ENCODE data around the gene GTF2H2C_2.
"Not testable (repeated sequence)": the region's sequence is repeated elsewhere in the genome, so short reads cannot be mapped to it uniquely, and the experiment has no call there.

GTF2H2C_2 gene

GRCh38 chr5:70415117-70415516 lies at the start of gene GTF2H2C_2:
Gene GTF2H2C_2, plus strand, starts transcription at chr5:70415368.
- not testable (repeated sequence) for H3K4me1 ChIP-seq; H3K4me2 ChIP-seq (ENCODE audit: low read length); H3K27me3 ChIP-seq (ENCODE audit: control insufficient read depth, insufficient read depth, low read length); H3K9me3 ChIP-seq (ENCODE audit: control insufficient read depth, low read length); H3K4me3 ChIP-seq (ENCODE audit: low read depth, low read length); H3K9ac ChIP-seq; H2AFZ ChIP-seq; H3K27ac ChIP-seq; H3K36me3 ChIP-seq (ENCODE audit: control insufficient read depth, insufficient read depth, low read length); H3K79me2 ChIP-seq

- H3K4me2 ChIP-seq (ENCODE audit: low read length); H3K79me2 ChIP-seq; H2AFZ ChIP-seq; H3K9ac ChIP-seq; H3K36me3 ChIP-seq (ENCODE audit: control insufficient read depth, insufficient read depth, low read length); H3K27ac ChIP-seq; H3K4me1 ChIP-seq; H3K9me3 ChIP-seq (ENCODE audit: control insufficient read depth, low read length); H3K27me3 ChIP-seq (ENCODE audit: control insufficient read depth, insufficient read depth, low read length): not testable (repeated sequence)
- H3K4me3 ChIP-seq (ENCODE audit: low read depth, low read length): peak overlapping the region; percentile 54
Measured at GRCh38 chr5:70400984-70401686, 14.0 kb upstream of the GTF2H2C_2 start.

GRCh38 chr5:70421322-70421721 lies 6.2 kb downstream of the GTF2H2C_2 start:
- H3K9ac ChIP-seq; H3K36me3 ChIP-seq (ENCODE audit: control insufficient read depth, insufficient read depth, low read length); H2AFZ ChIP-seq; H3K79me2 ChIP-seq; H3K27me3 ChIP-seq (ENCODE audit: control insufficient read depth, insufficient read depth, low read length); H3K4me2 ChIP-seq (ENCODE audit: low read length); H3K4me1 ChIP-seq; H3K9me3 ChIP-seq (ENCODE audit: control insufficient read depth, low read length); H3K27ac ChIP-seq; H3K4me3 ChIP-seq (ENCODE audit: low read depth, low read length): not testable (repeated sequence)

DNA sequence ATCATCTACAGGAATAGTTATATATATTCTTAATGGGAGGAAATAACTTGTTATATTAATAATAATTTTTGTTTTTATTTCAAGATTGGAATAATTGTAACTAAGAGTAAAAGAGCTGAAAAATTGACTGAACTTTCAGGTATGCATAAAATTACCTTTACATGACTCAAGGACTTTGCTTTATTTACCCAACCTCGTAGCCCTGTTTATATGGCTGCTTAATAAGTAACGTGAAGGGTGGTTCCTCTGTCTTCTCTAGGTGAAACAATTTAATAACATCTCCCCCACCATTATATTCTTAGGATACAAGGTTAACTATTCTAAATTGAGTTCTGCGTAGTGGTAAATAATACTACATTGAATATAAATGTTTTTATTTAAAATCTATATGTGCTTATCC lies 8.0 kb downstream of the GTF2H2C_2 start:
- H3K4me3 ChIP-seq (ENCODE audit: low read depth, low read length); H3K27ac ChIP-seq; H3K9ac ChIP-seq; H2AFZ ChIP-seq; H3K36me3 ChIP-seq (ENCODE audit: control insufficient read depth, insufficient read depth, low read length); H3K4me2 ChIP-seq (ENCODE audit: low read length); H3K4me1 ChIP-seq; H3K79me2 ChIP-seq; H3K27me3 ChIP-seq (ENCODE audit: control insufficient read depth, insufficient read depth, low read length); H3K9me3 ChIP-seq (ENCODE audit: control insufficient read depth, low read length): not testable (repeated sequence)

DNA sequence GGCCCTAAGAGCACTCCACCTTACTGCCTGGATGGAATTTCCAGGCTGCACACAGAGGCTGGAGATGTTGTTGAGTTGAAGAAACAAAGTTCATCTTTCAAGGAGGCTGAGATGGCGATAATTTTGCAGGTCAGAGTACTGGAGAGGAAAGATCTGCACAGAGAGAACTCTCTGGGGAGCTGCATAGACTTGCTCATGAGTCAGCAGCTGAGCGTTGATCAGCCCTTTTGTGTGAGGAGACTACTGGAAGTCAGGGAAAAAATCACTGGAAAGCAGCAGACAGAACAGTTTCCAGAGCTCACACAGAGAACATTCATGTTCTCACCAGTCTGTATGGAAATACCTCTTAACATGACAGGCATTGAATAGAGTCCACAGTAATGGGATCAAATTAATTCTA lies 23.4 kb downstream of the GTF2H2C_2 start:
- H2AFZ ChIP-seq; H3K9ac ChIP-seq; H3K36me3 ChIP-seq (ENCODE audit: control insufficient read depth, insufficient read depth, low read length); H3K4me2 ChIP-seq (ENCODE audit: low read length); H3K27ac ChIP-seq; H3K4me3 ChIP-seq (ENCODE audit: low read depth, low read length); H3K27me3 ChIP-seq (ENCODE audit: control insufficient read depth, insufficient read depth, low read length); H3K79me2 ChIP-seq; H3K4me1 ChIP-seq; H3K9me3 ChIP-seq (ENCODE audit: control insufficient read depth, low read length): not testable (repeated sequence)

- not testable (repeated sequence) for H3K4me1 ChIP-seq; H3K4me2 ChIP-seq (ENCODE audit: low read length); H3K36me3 ChIP-seq (ENCODE audit: control insufficient read depth, insufficient read depth, low read length); H3K27me3 ChIP-seq (ENCODE audit: control insufficient read depth, insufficient read depth, low read length); H3K79me2 ChIP-seq; H3K27ac ChIP-seq; H3K4me3 ChIP-seq (ENCODE audit: low read depth, low read length); H3K9ac ChIP-seq; H3K9me3 ChIP-seq (ENCODE audit: control insufficient read depth, low read length); H2AFZ ChIP-seq
Measured at GRCh38 chr5:70449565-70449964, 34.4 kb downstream of the GTF2H2C_2 start.

DNA sequence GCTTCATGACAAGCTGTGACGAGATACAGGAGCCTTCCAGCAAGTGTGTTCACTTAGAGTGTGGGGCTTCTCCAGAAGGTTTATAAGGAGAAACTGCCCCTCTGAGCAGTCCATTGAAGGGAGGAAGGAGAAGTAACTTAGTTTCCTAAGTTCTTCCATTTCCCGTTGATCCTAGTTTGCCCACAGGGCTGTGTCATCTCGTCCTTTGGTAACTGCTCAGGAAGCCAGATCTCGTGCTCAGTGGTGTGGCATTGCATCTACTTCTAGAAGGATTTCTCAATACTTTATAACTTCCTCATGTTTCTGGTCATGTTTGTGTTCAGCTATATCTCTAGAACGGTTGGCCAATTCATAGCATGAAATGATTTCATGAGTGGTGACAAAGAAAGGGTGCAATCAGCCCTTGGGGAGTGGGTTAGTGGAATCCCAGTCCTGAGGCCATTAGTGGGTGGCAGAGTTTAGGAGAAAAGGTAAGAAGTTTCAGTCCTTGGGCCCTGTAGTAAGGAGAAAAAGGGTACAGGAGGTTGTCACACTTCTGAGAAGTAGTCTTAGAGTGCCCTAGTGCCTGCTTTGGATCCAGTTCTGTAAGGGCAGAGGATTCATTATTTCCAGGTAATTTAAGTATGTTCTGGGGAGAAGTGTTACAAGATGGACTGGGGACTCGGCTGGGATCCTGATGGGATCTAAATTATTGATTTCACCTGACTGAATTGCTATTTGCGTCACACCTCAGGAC lies 36.2 kb downstream of the GTF2H2C_2 start:
- H3K4me3 ChIP-seq (ENCODE audit: low read depth, low read length); H3K36me3 ChIP-seq (ENCODE audit: control insufficient read depth, insufficient read depth, low read length); H2AFZ ChIP-seq; H3K4me2 ChIP-seq (ENCODE audit: low read length); H3K4me1 ChIP-seq; H3K79me2 ChIP-seq; H3K27ac ChIP-seq; H3K9ac ChIP-seq; H3K27me3 ChIP-seq (ENCODE audit: control insufficient read depth, insufficient read depth, low read length); H3K9me3 ChIP-seq (ENCODE audit: control insufficient read depth, low read length): not testable (repeated sequence)

DNA sequence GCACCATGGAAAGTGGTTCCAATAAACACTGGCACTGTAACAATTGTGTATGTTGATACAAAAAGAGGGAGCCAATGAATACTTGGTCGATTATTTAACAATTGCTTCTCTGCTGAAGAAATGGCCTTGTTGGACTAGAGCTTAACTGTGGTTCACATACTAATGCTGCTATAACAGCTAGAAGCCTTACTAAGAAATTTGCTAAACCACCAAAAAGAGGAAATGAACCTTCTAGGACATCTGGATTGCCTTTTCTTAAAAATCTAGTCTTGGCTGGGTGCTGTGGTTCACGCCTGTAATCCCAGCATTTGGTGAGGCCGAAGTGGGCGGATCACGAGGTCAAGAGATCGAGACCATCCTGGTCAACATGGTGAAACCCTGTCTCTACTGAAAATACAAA lies 41.9 kb downstream of the GTF2H2C_2 start:
- H3K79me2 ChIP-seq; H3K27me3 ChIP-seq (ENCODE audit: control insufficient read depth, insufficient read depth, low read length); H2AFZ ChIP-seq; H3K4me1 ChIP-seq; H3K4me3 ChIP-seq (ENCODE audit: low read depth, low read length); H3K9ac ChIP-seq; H3K36me3 ChIP-seq (ENCODE audit: control insufficient read depth, insufficient read depth, low read length); H3K4me2 ChIP-seq (ENCODE audit: low read length); H3K27ac ChIP-seq; H3K9me3 ChIP-seq (ENCODE audit: control insufficient read depth, low read length): not testable (repeated sequence)

- H2AFZ ChIP-seq; H3K27me3 ChIP-seq (ENCODE audit: control insufficient read depth, insufficient read depth, low read length); H3K9ac ChIP-seq; H3K4me3 ChIP-seq (ENCODE audit: low read depth, low read length); H3K27ac ChIP-seq; H3K9me3 ChIP-seq (ENCODE audit: control insufficient read depth, low read length); H3K36me3 ChIP-seq (ENCODE audit: control insufficient read depth, insufficient read depth, low read length); H3K79me2 ChIP-seq; H3K4me1 ChIP-seq; H3K4me2 ChIP-seq (ENCODE audit: low read length): not testable (repeated sequence)
Measured at GRCh38 chr5:70459188-70459587, 44.0 kb downstream of the GTF2H2C_2 start.

DNA sequence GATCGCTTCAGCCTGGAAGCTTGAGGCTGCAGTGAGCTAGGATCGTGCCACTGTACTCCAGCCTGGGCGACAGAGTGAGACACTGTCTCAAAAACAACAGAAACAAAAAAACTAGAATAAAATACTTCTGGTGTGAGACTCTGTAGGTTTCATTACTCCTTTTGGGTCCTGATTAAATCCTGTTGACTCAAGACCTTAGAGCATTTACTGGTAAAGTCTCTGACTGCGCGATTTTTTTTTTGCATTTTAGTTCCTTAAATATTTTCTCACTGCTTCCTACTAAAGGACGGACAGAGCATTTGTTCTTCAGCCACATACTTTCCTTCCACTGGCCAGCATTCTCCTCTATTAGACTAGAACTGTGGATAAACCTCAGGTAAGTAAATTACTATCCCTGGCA lies 46.8 kb downstream of the GTF2H2C_2 start:
- H3K4me1 ChIP-seq; H3K9me3 ChIP-seq (ENCODE audit: control insufficient read depth, low read length); H2AFZ ChIP-seq; H3K27me3 ChIP-seq (ENCODE audit: control insufficient read depth, insufficient read depth, low read length); H3K27ac ChIP-seq; H3K4me3 ChIP-seq (ENCODE audit: low read depth, low read length); H3K4me2 ChIP-seq (ENCODE audit: low read length); H3K79me2 ChIP-seq; H3K36me3 ChIP-seq (ENCODE audit: control insufficient read depth, insufficient read depth, low read length); H3K9ac ChIP-seq: not testable (repeated sequence)

DNA sequence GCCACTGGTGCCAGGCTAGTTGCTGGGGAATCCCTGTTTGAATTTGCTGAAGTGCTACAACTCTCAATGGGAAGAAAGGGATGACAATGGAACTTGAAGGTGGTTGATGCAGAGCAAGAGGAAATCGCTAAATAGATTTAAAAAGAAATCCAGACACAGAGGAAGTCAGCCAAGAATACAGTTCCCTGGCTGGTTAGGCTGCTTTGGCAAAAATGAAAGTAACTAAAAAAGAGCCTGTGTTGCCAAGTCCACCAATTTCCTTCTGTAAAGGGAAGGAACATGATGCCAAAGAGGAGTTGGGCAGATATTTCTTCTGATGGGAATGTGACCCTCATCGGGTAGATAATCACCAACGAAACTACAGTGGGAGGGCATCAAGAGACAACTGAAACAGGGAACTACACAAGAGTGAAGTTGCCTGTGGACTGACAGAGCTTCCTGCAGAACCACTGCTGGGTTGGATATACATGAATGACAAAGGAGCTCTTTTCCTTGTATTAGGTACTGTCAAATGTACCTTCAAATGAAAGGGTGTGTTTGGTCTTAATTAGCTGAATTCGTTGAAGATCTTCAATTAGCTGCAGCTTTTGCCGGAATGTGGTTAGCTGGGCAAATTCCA lies 49.0 kb downstream of the GTF2H2C_2 start:
- H2AFZ ChIP-seq; H3K9me3 ChIP-seq (ENCODE audit: control insufficient read depth, low read length); H3K27ac ChIP-seq; H3K4me3 ChIP-seq (ENCODE audit: low read depth, low read length); H3K9ac ChIP-seq; H3K36me3 ChIP-seq (ENCODE audit: control insufficient read depth, insufficient read depth, low read length); H3K27me3 ChIP-seq (ENCODE audit: control insufficient read depth, insufficient read depth, low read length); H3K4me2 ChIP-seq (ENCODE audit: low read length); H3K4me1 ChIP-seq; H3K79me2 ChIP-seq: not testable (repeated sequence)
